K562 (cell line): ENCODE measurements around the gene CLCF1. TPM values are rescaled to one million over a fixed set of nuclear protein-coding genes. Genes with fewer than 3 reads are reported as not detected.

ENCODE experiments used
- CREB1 ChIP-seq, 2 experiments: sonication (generic) in 1 of 2; formaldehyde crosslinking in 1 of 2; IDR thresholded peaks; 2 replicates each; pipeline versions ENCODE4 v1.6.1 to v1.8.0; 2012 to 2022; ENCODE audit warnings: inconsistent platforms in 1 of 2, mild to moderate bottlenecking in 1 of 2, missing genetic modification reagents in 1 of 2, moderate library complexity in 1 of 2
- FOXA1 ChIP-seq: fragments of 450-650 bp; IDR thresholded peaks from 2 replicates; pipeline ENCODE4 v1.6.1; 2016; ENCODE audit warnings: mild to moderate bottlenecking, borderline replicate concordance
- HDAC1 ChIP-seq, 2 experiments: fragments of 450-650 bp; IDR thresholded peaks; 2 replicates each; pipeline ENCODE4 v1.6.1; 2016 to 2017; ENCODE audit warnings: inconsistent platforms in 1 of 2, mild to moderate bottlenecking in 1 of 2, moderate library complexity in 1 of 2
- KLF16 ChIP-seq: IDR thresholded peaks from 2 replicates; pipeline ENCODE4 v1.6.1; 2016; ENCODE audit warnings: antibody characterized with exemption
- MCM7 ChIP-seq, 2 experiments: fragments of 450-650 bp; IDR thresholded peaks; 2 replicates each; pipeline ENCODE4 v1.6.1; 2016 to 2018
- SIN3A ChIP-seq, 2 experiments: fragments of 150-350 bp in 1 of 2; IDR thresholded peaks; 2 replicates each; pipeline ENCODE4 v1.6.1; 2011 to 2016; ENCODE audit warnings: borderline replicate concordance in 2 of 2, low read depth in 2 of 2, low read length in 2 of 2, mild to moderate bottlenecking in 2 of 2, moderate library complexity in 2 of 2; ENCODE audit not compliant: control insufficient read depth in 1 of 2
- SMAD2 ChIP-seq: fragments of 150-350 bp; IDR thresholded peaks from 2 replicates; pipeline ENCODE4 v1.6.1; 2014; ENCODE audit warnings: low read depth, mild to moderate bottlenecking, low read length
- TBL1XR1 ChIP-seq, 2 experiments: IDR thresholded peaks; 2 replicates each; pipeline ENCODE4 v1.6.1; 2012; ENCODE audit warnings: improper control_type of control experiment in 2 of 2, low read length in 2 of 2, mild to moderate bottlenecking in 1 of 2
- ZNF134 ChIP-seq: fragments of 250-450 bp; sonication (Bioruptor Pico); conservative IDR thresholded peaks from 2 replicates; pipeline ENCODE4 v1.4.0; 2020
- ZNF740 ChIP-seq, 3 experiments: fragments of 200-800 bp in 1 of 3; sonication (Bioruptor generic) in 1 of 3; sonication (generic) in 1 of 3; formaldehyde crosslinking in 1 of 3; IDR thresholded peaks; 2 replicates each; pipeline versions ENCODE4 v1.6.1 to v1.8.0; 2016 to 2022; ENCODE audit warnings: mild to moderate bottlenecking in 2 of 3, missing compliant biosample characterization in 2 of 3, missing genetic modification characterization in 2 of 3, missing genetic modification reagents in 1 of 3
- polyA plus RNA-seq, 8 experiments: library from polyadenylated mRNA; depleted of rRNA in 4 of 8; stranded (reverse) in 5 of 8; unstranded in 3 of 8; fragments of >200 nt; fragmentation: Nextera tagmentation in 2 of 8; fragmentation: Illumina TruSeq in 1 of 8; extraction: Ambion mirVana in 2 of 8; extraction: Trizol in 1 of 8; gene quantifications; 2 replicates each; pipeline versions ENCODE4 v1.2.1 to v1.2.3, GENCODE V29; 2011 to 2014; ENCODE audit warnings: inconsistent platforms in 1 of 8, missing spikeins in 1 of 8
- total RNA-seq, 7 experiments: library from RNA; depleted of rRNA in 6 of 7; stranded (reverse); fragments of >200 nt in 6 of 7; fragmentation: Illumina TruSeq in 2 of 7; extraction: Trizol in 2 of 7; gene quantifications; 2 replicates each; pipeline versions ENCODE4 v1.2.1 to v1.2.3, GENCODE V29; 2011 to 2021; ENCODE audit warnings: low replicate concordance in 1 of 7
- TF ChIP-seq, protein P1 (sequence below): fragments of 450-650 bp; formaldehyde crosslinking; IDR thresholded peaks from 2 replicates; pipeline ENCODE4 v1.4.0; 2020; ENCODE audit warnings: mild to moderate bottlenecking, moderate library complexity
- TF ChIP-seq, protein P2 (sequence below): fragments of 450-650 bp; IDR thresholded peaks from 2 replicates; pipeline ENCODE4 v1.6.1; 2016; ENCODE audit warnings: low read depth
- TF ChIP-seq, protein P3 (sequence below): sonication (generic); formaldehyde crosslinking; IDR thresholded peaks from 2 replicates; pipeline ENCODE4 v1.8.0; 2022; ENCODE audit warnings: mild to moderate bottlenecking, missing genetic modification reagents

Gene CLCF1
- total and polyA plus RNA-seq, 9 of the 15 experiments (the other 6 are each of a cell fraction or from before 2014, with no cell fraction given) = 0.49 to 5.8 (median 3.0) TPM

GRCh38 chr11:67354075-67355022 is 19.0 kb downstream of the CLCF1 start (continued):
- TF ChIP-seq, protein P1, sequence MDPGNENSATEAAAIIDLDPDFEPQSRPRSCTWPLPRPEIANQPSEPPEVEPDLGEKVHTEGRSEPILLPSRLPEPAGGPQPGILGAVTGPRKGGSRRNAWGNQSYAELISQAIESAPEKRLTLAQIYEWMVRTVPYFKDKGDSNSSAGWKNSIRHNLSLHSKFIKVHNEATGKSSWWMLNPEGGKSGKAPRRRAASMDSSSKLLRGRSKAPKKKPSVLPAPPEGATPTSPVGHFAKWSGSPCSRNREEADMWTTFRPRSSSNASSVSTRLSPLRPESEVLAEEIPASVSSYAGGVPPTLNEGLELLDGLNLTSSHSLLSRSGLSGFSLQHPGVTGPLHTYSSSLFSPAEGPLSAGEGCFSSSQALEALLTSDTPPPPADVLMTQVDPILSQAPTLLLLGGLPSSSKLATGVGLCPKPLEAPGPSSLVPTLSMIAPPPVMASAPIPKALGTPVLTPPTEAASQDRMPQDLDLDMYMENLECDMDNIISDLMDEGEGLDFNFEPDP = no peak
- no peak for TF ChIP-seq CREB1 (IDR thresholded peaks at IDR 0.05)
- no peak; the same call in 1 of the 2 replicates for TF ChIP-seq CREB1 (CRISPR knock-in tag; IDR thresholded peaks at IDR 0.05)
- no peak; a peak in 1 of 4 replicates for TF ChIP-seq HDAC1 (IDR thresholded peaks at IDR 0.05)
- TF ChIP-seq KLF16 = 0 out of 2 replicates have a peak, but pooled peaks have one; percentile 64
- no peak for TF ChIP-seq MCM7 (IDR thresholded peaks at IDR 0.05)
- TF ChIP-seq SMAD2 = no peak
- TF ChIP-seq, protein P2, sequence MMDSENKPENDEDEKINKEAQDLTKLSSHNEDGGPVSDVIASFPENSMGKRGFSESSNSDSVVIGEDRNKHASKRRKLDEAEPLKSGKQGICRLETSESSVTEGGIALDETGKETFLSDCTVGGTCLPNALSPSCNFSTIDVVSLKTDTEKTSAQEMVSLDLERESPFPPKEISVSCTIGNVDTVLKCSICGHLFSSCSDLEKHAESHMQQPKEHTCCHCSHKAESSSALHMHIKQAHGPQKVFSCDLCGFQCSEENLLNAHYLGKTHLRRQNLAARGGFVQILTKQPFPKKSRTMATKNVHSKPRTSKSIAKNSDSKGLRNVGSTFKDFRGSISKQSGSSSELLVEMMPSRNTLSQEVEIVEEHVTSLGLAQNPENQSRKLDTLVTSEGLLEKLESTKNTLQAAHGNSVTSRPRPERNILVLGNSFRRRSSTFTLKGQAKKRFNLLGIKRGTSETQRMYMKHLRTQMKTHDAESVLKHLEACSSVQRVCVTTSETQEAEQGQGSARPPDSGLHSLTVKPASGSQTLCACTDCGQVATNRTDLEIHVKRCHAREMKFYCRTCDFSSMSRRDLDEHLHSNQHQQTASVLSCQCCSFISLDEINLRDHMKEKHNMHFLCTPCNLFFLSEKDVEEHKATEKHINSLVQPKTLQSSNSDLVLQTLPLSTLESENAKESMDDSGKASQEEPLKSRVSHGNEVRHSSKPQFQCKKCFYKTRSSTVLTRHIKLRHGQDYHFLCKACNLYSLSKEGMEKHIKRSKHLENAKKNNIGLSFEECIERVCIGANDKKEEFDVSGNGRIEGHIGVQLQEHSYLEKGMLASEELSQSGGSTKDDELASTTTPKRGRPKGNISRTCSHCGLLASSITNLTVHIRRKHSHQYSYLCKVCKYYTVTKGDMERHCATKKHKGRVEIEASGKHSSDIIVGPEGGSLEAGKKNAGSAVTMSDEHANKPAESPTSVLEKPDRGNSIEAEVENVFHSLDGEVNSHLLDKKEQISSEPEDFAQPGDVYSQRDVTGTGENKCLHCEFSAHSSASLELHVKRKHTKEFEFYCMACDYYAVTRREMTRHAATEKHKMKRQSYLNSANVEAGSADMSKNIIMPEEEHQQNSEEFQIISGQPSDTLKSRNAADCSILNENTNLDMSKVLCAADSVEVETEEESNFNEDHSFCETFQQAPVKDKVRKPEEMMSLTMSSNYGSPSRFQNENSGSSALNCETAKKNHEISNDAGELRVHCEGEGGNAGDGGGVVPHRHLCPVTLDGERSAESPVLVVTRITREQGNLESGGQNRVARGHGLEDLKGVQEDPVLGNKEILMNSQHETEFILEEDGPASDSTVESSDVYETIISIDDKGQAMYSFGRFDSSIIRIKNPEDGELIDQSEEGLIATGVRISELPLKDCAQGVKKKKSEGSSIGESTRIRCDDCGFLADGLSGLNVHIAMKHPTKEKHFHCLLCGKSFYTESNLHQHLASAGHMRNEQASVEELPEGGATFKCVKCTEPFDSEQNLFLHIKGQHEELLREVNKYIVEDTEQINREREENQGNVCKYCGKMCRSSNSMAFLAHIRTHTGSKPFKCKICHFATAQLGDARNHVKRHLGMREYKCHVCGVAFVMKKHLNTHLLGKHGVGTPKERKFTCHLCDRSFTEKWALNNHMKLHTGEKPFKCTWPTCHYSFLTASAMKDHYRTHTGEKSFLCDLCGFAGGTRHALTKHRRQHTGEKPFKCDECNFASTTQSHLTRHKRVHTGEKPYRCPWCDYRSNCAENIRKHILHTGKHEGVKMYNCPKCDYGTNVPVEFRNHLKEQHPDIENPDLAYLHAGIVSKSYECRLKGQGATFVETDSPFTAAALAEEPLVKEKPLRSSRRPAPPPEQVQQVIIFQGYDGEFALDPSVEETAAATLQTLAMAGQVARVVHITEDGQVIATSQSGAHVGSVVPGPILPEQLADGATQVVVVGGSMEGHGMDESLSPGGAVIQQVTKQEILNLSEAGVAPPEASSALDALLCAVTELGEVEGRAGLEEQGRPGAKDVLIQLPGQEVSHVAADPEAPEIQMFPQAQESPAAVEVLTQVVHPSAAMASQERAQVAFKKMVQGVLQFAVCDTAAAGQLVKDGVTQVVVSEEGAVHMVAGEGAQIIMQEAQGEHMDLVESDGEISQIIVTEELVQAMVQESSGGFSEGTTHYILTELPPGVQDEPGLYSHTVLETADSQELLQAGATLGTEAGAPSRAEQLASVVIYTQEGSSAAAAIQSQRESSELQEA = no peak
- TF ChIP-seq, protein P3, sequence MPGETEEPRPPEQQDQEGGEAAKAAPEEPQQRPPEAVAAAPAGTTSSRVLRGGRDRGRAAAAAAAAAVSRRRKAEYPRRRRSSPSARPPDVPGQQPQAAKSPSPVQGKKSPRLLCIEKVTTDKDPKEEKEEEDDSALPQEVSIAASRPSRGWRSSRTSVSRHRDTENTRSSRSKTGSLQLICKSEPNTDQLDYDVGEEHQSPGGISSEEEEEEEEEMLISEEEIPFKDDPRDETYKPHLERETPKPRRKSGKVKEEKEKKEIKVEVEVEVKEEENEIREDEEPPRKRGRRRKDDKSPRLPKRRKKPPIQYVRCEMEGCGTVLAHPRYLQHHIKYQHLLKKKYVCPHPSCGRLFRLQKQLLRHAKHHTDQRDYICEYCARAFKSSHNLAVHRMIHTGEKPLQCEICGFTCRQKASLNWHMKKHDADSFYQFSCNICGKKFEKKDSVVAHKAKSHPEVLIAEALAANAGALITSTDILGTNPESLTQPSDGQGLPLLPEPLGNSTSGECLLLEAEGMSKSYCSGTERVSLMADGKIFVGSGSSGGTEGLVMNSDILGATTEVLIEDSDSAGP (CRISPR knock-in tag) = no peak
- no peak for TF ChIP-seq ZNF134 (CRISPR knock-in tag)
- no peak; the same call in 1 of the 2 replicates for TF ChIP-seq ZNF740 (CRISPR knock-in tag; IDR thresholded peaks at IDR 0.05)
- no peak for TF ChIP-seq ZNF740 (tag; IDR thresholded peaks at IDR 0.05)
- TF ChIP-seq SIN3A (IDR thresholded peaks at IDR 0.05; ENCODE audit: borderline replicate concordance in 2 of 2, control insufficient read depth in 1 of 2, low read depth in 2 of 2, low read length in 2 of 2) = no peak; a peak in 1 of 4 replicates
- peak in 1 of 2 experiments; percentile 67; a peak in 1 of 4 replicates for TF ChIP-seq TBL1XR1 (IDR thresholded peaks at IDR 0.05; ENCODE audit: low read length in 2 of 2)
- TF ChIP-seq FOXA1 = no peak
